Mucosa of descending colon (tissue), 3 donors: ENCODE measurements around the gene PHYHIPL. TPM values are rescaled to one million over a fixed set of nuclear protein-coding genes. Genes with fewer than 3 reads are reported as not detected.

Experiments
- ATAC-seq: fragments of 200-7000 bp; cut with Tn5 transposase; one replicate; pipeline ENCODE4 v1.9.1; 2020; ENCODE audit warnings: mild to moderate bottlenecking, moderate library complexity
- DNase-seq, 3 donors: peaks; one replicate each; pipeline ENCODE4 v3.0.0-alpha.2; 2020
- H3K36me3 ChIP-seq: fragments of 200-600 bp; one replicate; pipeline ENCODE4 v1.8.0; 2021; ENCODE audit warnings: low read depth, mild to moderate bottlenecking
- H3K4me1 ChIP-seq: fragments of 200-600 bp; one replicate; pipeline ENCODE4 v1.8.0; 2021; ENCODE audit warnings: low read depth, mild to moderate bottlenecking
- H3K4me3 ChIP-seq: fragments of 200-600 bp; one replicate; pipeline ENCODE4 v1.8.0; 2021; ENCODE audit warnings: mild to moderate bottlenecking
- H3K9me3 ChIP-seq: fragments of 200-600 bp; one replicate; pipeline ENCODE4 v1.8.0; 2021; ENCODE audit warnings: mild to moderate bottlenecking
- CTCF ChIP-seq: fragments of 200-600 bp; IDR thresholded peaks from one replicate; pipeline ENCODE4 v1.8.0; 2022; ENCODE audit warnings: antibody characterized with exemption, mild to moderate bottlenecking
- intact Hi-C, 2 donors: fragments of 100-400 bp; cut with DNase I in 1 of 2; cut with micrococcal nuclease in 1 of 2; formaldehyde crosslinking; loops; one replicate each; pipeline versions ENCODE4 v1.11.0 to v1.11.1; 2022; cut with DNase I, micrococcal nuclease
- long read RNA-seq, 2 donors: library from polyadenylated mRNA; unstranded; transcript quantifications; one replicate each; pipeline ENCODE4 v2.0.0, GENCODE V29; 2019 to 2021
- total RNA-seq, 3 donors: library from RNA; stranded (reverse); fragmentation: NEBNext Ultra II Directional in 2 of 3; extraction: Animal tissue kit (Norgen Biotek cat#: 25700) in 2 of 3; gene quantifications; one replicate each; pipeline versions ENCODE4 v1.2.1 to v1.2.4, GENCODE V29; 2021 to 2023
- donor health status: DM: no; HTN: no; CAD: no; lungs with moderate emphysema.
- donor health status: DM: no; HTN: no; CAD: no.
- donor health status: DM: no; HTN: yes; CAD: no.

Gene PHYHIPL
- 1 to 10 TPM in 1 of 3 donors, under 1 TPM in 2; 0.20 to 3.1 (median 0.39) TPM for total RNA-seq
- long read RNA-seq, donor 1, partial matches to known transcripts = 0 of 3 reads
- long read RNA-seq, donor 1, other reads (novel, unspliced or antisense) = 1 of 3 reads
- long read RNA-seq, donor 2 = 0 reads

GRCh38 chr10:59176241-59177030 lies at the start of gene PHYHIPL:
PHYHIPL (plus strand) TSS chr10:59176643; CDS start chr10:59176854, 211 bp downstream.
- DNase-seq = peak; percentile 1 to 37 (median 24)
- Histone ChIP-seq H3K4me3 (no peak within 1 kb of the TSS), H3K36me3 (no peaks in the 10 kb centered on the region), H3K9me3 (no peaks in the 10 kb centered on the region), H3K4me1 (peaks cover 5% of the 10 kb centered on the region)
- ATAC-seq = peak; percentile 60
- intact Hi-C loops = no loop called here
- no peak for TF ChIP-seq CTCF

- Histone ChIP-seq H3K9me3 (no peaks in the 10 kb centered on the region), H3K36me3 (no peaks in the 10 kb centered on the region), H3K4me3 (no peak overlapping the region), H3K4me1 (no peaks in the 10 kb centered on the region)
- DNase-seq = no peak
- no peak for ATAC-seq
- no peak for TF ChIP-seq CTCF
- intact Hi-C loops = no loop called here
These were observed 49.5 kb upstream of the PHYHIPL start for GRCh38 chr10:59126991-59127390.

GRCh38 chr10:59127991-59128390 lies 48.5 kb upstream of the PHYHIPL start:
- intact Hi-C loops = no loop called here
- TF ChIP-seq CTCF = no peak
- no peaks in the 10 kb centered on the region for H3K36me3 ChIP-seq
- H3K4me1 ChIP-seq = no peaks in the 10 kb centered on the region
- H3K4me3 ChIP-seq = no peak overlapping the region
- DNase-seq = no peak
- no peaks in the 10 kb centered on the region for H3K9me3 ChIP-seq
- ATAC-seq = no peak

- H3K9me3 ChIP-seq = no peaks in the 10 kb centered on the region
- no peak overlapping the region for H3K4me3 ChIP-seq
- intact Hi-C loops = no loop called here
- TF ChIP-seq CTCF = no peak
- H3K4me1 ChIP-seq = no peaks in the 10 kb centered on the region
- H3K36me3 ChIP-seq = no peaks in the 10 kb centered on the region
- DNase-seq (no peak), ATAC-seq (no peak)
These were observed 46.6 kb upstream of the PHYHIPL start for GRCh38 chr10:59129867-59130266.

GRCh38 chr10:59131666-59132065 lies 44.8 kb upstream of the PHYHIPL start:
- intact Hi-C loops = no loop called here
- DNase-seq (no peak), ATAC-seq (no peak)

More at GRCh38 chr10:59131666-59132065, 44.8 kb upstream of the PHYHIPL start:
- TF ChIP-seq CTCF = no peak
- Histone ChIP-seq H3K9me3 (no peaks in the 10 kb centered on the region), H3K36me3 (no peaks in the 10 kb centered on the region), H3K4me3 (no peak overlapping the region), H3K4me1 (no peaks in the 10 kb centered on the region)
